Central memory CD8-positive, alpha-beta T cell (primary cell): Measurements from ENCODE around the gene GALNT8.
A peak's percentile ranks its signal among the peaks of the same experiment; 100 is the strongest.

ENCODE experiments used
- ATAC-seq: fragments of 150-1000 bp; cut with Tn5 transposase; replicated peaks from 2 replicates; pipeline ENCODE4 v1.10.0; 2022; ENCODE audit warnings: mild to moderate bottlenecking, moderate FRiP score, moderate number of reproducible peaks; ENCODE audit not compliant: poor library complexity, severe bottlenecking; ENCODE audit errors: extremely low read depth
- DNase-seq, 2 donors: peaks; one replicate each; pipeline ENCODE4 v3.0.0; 2021; ENCODE audit warnings: low spot score in 2 of 2
- H3K27ac Mint-ChIP-seq: one replicate; pipeline ENCODE4 v1.8.0; 2022; ENCODE audit warnings: low read depth, mild to moderate bottlenecking, moderate library complexity, mixed read lengths
- H3K27me3 Mint-ChIP-seq: one replicate; pipeline ENCODE4 v1.8.0; 2022; ENCODE audit warnings: mixed read lengths
- H3K36me3 Mint-ChIP-seq: one replicate; pipeline ENCODE4 v1.8.0; 2022; ENCODE audit warnings: mild to moderate bottlenecking, moderate library complexity, mixed read lengths; ENCODE audit not compliant: insufficient read depth
- H3K4me1 Mint-ChIP-seq: one replicate; pipeline ENCODE4 v1.8.0; 2022; ENCODE audit warnings: mixed read lengths
- H3K4me3 Mint-ChIP-seq: one replicate; pipeline ENCODE4 v1.8.0; 2022; ENCODE audit warnings: mild to moderate bottlenecking, moderate library complexity, mixed read lengths
- H3K9me3 Mint-ChIP-seq: one replicate; pipeline ENCODE4 v1.8.0; 2022; ENCODE audit warnings: mixed read lengths

GALNT8 gene

DNA sequence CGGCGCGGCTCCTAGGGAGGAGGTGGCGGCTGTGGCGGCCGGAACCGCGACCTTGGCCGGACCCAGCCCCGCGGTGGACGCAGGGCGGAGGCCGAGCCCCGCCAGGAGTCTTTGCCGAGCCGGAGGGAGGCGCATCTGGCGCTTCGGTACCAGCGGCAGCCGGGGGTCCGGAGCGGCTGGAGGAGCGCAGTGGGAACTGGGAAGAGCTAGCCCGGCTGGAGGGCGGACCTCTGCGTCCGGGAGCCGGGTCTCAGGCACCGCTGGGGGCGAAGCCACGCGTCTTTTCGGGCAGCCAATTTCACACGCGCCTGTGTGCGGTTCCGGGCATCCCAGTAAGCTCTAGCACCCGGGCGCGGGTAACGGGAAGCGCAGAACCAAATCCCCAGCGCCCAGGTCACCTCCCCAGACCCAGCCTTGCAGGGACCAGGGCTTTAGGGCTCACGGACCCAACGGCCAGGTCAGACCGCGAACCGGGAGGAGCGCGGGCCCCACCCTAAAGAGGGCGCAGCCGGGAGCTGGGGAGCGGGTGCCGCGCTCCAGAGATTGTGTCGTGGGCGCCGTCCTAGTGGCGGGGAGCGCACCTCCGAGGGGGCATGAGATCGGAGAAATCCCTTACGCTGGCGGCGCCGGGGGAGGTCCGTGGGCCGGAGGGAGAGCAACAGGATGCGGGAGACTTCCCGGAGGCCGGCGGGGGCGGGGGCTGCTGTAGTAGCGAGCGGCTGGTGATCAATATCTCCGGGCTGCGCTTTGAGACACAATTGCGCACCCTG lies 89.4 kb downstream of the GALNT8 start:
- ATAC-seq (no peak), DNase-seq (no peak)
- Mint-ChIP-seq H3K27ac (peak overlapping the region; percentile 39), H3K4me3 (peak overlapping the region; percentile 67), H3K9me3 (no peaks in the 10 kb centered on the region), H3K27me3 (peaks cover 47% of the 10 kb centered on the region), H3K36me3 (no peaks in the 10 kb centered on the region), H3K4me1 (peaks cover 27% of the 10 kb centered on the region)

DNA sequence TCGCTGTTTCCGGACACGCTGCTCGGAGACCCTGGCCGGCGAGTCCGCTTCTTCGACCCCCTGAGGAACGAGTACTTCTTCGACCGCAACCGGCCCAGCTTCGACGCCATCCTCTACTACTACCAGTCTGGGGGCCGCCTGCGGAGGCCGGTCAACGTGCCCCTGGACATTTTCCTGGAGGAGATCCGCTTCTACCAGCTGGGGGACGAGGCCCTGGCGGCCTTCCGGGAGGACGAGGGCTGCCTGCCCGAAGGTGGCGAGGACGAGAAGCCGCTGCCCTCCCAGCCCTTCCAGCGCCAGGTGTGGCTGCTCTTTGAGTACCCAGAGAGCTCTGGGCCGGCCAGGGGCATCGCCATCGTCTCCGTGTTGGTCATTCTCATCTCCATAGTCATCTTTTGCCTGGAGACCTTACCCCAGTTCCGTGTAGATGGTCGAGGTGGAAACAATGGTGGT lies 90.0 kb downstream of the GALNT8 start:
- H3K36me3 Mint-ChIP-seq: no peaks in the 10 kb centered on the region
- peaks cover 27% of the 10 kb centered on the region for H3K4me1 Mint-ChIP-seq
- peaks cover 48% of the 10 kb centered on the region for H3K27me3 Mint-ChIP-seq

DNA sequence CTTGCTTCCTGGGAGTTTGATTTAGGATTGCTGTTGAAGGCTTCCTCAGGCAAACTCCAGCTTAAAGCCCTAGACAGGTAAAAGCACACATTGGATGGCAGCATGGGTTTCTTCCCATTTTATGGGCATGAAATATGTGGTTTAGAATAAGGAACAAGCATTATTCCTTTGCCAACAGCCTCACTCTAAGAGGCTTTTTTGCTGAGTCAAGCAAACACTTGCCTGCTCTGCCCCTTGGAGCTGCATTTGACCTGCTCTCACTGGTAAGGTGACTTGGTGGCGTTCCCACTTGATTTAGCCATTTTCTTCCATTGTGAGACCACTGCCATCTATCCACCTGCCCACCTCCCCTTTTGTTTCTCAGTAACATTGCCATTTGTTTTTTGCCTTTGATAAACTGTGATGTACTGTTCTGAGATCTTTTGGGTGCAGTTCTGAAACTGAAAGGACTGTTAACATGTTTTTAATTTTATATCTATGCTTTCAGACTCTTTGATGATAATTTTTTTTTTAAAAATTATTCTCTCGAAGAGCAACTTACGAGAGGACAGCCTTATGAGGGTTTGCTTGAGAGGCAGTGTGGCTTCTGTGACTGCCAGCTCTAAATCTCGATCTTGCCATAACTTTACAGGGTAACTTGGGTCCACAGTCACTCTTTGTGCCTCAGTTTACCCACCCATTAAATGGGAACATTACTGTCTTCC lies 92.6 kb downstream of the GALNT8 start:
- H3K9me3 Mint-ChIP-seq: no peaks in the 10 kb centered on the region
- H3K27me3 Mint-ChIP-seq: peaks cover 50% of the 10 kb centered on the region
- DNase-seq (no peak), ATAC-seq (no peak)
- H3K36me3 Mint-ChIP-seq: no peaks in the 10 kb centered on the region
- no peak overlapping the region for H3K4me3 Mint-ChIP-seq
- H3K4me1 Mint-ChIP-seq: peaks cover 17% of the 10 kb centered on the region
- no peak overlapping the region for H3K27ac Mint-ChIP-seq

More for the DNA sequence above, 90.0 kb downstream of the GALNT8 start:
- ATAC-seq (no peak), DNase-seq (no peak)
- Mint-ChIP-seq H3K9me3 (no peaks in the 10 kb centered on the region), H3K27ac (peak overlapping the region; percentile 39), H3K4me3 (peak overlapping the region; percentile 67)

DNA sequence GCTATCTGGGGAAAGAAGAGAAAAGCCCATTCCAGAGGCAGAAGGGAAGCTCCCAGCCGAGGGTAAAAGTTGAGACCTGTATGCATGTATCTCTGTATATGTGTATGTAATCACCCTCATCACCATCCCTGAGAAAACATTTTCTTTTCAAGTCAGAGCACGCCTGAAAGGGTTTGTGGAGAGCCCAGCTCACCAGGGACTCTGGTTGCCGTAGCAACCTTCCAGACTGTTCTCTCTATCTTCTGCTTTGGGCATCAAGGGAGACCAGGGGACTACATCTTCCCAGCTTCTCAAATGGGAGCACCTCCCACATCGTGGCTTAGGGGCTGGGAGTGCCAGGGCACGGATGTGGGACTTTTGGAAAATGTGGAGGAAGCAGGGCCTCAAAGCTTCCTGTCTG lies 93.5 kb downstream of the GALNT8 start:
- DNase-seq (no peak), ATAC-seq (no peak)
- no peaks in the 10 kb centered on the region for H3K9me3 Mint-ChIP-seq
- H3K4me3 Mint-ChIP-seq: no peak overlapping the region
- peaks cover 46% of the 10 kb centered on the region for H3K27me3 Mint-ChIP-seq
- no peak overlapping the region for H3K27ac Mint-ChIP-seq
- H3K36me3 Mint-ChIP-seq: no peaks in the 10 kb centered on the region
- peaks cover 17% of the 10 kb centered on the region for H3K4me1 Mint-ChIP-seq

DNA sequence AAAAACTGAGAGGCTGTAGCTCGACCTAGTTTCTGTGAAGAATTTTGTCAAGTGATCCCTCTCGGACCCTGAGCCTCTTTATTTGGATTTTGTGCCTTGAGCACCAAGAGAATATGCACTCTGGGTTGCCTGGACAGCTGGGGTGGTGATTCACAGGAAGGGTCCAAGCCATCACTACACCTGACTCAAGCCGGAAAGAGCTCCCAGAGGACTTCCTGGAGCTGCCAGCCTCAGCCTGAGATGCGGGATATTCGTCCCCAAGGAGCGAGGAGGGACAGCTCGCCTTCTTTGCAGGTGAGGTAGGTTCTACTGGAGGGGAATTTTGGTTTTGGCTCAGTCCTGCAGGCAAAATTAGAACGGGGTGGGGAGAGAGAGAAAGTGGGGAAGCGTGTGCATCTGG lies 94.3 kb downstream of the GALNT8 start:
- peaks cover 41% of the 10 kb centered on the region for H3K27me3 Mint-ChIP-seq
- no peaks in the 10 kb centered on the region for H3K9me3 Mint-ChIP-seq
- ATAC-seq: no peak
- peaks cover 13% of the 10 kb centered on the region for H3K4me1 Mint-ChIP-seq
- DNase-seq: no peak
- peaks cover 2% of the 10 kb centered on the region for H3K36me3 Mint-ChIP-seq
- H3K4me3 Mint-ChIP-seq: no peak overlapping the region
- no peak overlapping the region for H3K27ac Mint-ChIP-seq

DNA sequence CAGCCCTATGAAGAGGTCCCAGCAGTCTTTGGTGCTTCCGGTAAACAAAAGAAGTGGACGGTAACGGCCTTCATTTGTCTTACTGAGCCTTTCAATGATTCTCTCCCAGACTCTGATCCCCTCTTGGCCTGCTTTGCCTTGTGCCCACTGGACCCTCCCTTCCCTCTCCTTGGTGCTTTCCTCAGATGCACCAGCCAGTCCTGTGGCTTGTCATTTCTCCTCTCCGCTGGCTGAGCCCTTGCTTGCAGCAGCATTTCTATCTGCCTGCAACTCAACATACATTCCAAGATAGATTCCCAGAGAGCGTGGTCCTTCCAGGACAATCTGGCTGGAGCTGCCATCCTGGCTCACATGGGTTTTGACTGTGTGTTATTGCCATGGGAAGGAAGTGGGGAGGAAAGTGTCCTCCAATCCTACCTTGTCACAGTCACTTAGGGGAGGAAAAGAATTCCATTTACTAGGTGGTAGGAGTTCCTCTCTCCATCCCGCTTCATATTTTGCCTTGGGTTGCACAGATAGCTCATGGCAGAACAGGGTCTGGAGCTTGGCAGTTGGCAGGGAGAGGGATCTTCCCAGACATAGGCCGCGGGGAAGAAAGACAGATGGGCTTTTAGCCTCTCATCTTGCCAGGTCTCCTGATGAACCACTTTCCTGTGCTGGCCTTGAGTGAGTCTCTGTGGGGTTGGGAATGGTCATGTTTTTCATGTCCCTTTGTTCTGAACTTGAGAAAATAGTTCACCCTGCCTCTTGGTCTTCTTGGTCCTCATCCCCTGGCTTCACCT lies 96.7 kb downstream of the GALNT8 start:
- H3K27ac Mint-ChIP-seq: no peak overlapping the region
- DNase-seq (no peak), ATAC-seq (no peak)
- peaks cover 22% of the 10 kb centered on the region for H3K27me3 Mint-ChIP-seq
- peaks cover 13% of the 10 kb centered on the region for H3K4me1 Mint-ChIP-seq
- H3K36me3 Mint-ChIP-seq: peaks cover 2% of the 10 kb centered on the region
- no peak overlapping the region for H3K4me3 Mint-ChIP-seq
- no peaks in the 10 kb centered on the region for H3K9me3 Mint-ChIP-seq

DNA sequence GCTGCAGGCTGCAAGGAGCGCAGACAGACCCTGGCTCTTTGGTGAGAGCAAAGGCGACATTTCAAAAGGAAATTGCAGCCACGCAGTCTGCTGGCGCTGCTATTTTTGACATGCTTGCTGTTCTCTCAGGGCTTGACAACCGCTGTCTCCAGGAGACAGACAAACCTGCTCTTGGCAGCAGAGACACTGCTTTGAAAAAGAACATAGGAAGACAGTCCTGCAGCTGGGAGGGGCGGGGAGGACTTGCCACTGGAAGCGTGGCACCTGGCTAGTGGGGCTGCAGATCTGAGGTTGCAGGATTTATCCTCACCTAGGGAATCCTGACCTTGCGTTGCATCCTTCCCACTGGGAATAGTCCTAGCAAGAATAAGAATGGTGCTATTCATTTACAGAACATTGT lies 97.7 kb downstream of the GALNT8 start:
- H3K27ac Mint-ChIP-seq: no peak overlapping the region
- no peak for DNase-seq
- H3K36me3 Mint-ChIP-seq: peaks cover 3% of the 10 kb centered on the region

DNA sequence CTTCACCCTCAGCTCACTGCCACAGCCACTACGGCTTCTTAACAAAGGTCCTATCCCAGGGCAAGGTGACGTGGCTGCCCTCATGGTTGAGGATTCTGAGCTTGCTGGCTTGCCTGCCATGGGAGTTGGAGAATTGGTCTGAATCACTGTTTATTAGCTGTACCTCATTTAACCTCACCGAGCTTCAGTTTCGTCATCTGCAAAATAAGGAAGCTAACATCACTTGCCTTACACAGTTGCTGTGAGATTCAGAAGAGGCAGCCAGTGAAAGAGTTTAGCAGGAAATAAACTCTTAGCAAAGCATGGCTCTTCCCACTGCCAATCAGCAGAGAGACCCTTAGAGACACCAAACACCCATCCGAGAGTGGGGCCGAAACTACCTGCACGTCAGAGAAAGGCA lies 99.5 kb downstream of the GALNT8 start:
- ATAC-seq (no peak), DNase-seq (no peak)
- H3K36me3 Mint-ChIP-seq: peaks cover 3% of the 10 kb centered on the region
- no peak overlapping the region for H3K27ac Mint-ChIP-seq
- peaks cover 9% of the 10 kb centered on the region for H3K4me1 Mint-ChIP-seq
- no peak overlapping the region for H3K4me3 Mint-ChIP-seq
- H3K27me3 Mint-ChIP-seq: peaks cover 8% of the 10 kb centered on the region
- H3K9me3 Mint-ChIP-seq: no peaks in the 10 kb centered on the region

More for the DNA sequence above, 97.7 kb downstream of the GALNT8 start:
- Mint-ChIP-seq H3K4me3 (no peak overlapping the region), H3K4me1 (peaks cover 13% of the 10 kb centered on the region), H3K27me3 (peaks cover 19% of the 10 kb centered on the region), H3K9me3 (no peaks in the 10 kb centered on the region)
- ATAC-seq: no peak

DNA sequence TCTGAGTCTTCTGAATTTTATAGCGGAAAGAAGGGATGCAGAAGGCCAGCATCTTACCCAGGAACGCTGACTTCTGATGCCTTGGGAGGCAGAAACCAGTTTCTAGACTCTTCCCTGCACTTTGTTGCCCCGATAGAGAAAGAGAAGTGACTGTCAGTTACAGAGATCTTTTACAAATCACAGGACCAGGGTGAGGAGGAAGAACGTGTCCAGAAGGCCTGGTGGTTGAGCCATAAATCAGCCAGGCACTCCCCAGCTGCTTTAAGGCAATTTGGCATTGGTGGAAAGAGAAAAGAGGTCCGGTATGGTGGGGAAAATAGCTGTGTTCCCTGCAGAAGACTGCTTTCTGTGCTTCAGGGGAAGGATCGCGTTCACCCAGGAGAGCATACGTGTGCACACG lies 100.8 kb downstream of the GALNT8 start:
- H3K27me3 Mint-ChIP-seq: no peaks in the 10 kb centered on the region
- DNase-seq (no peak), ATAC-seq (no peak)
- H3K9me3 Mint-ChIP-seq: no peaks in the 10 kb centered on the region
- H3K36me3 Mint-ChIP-seq: peaks cover 3% of the 10 kb centered on the region
- H3K27ac Mint-ChIP-seq: no peak overlapping the region
- H3K4me3 Mint-ChIP-seq: no peak overlapping the region
- peaks cover 21% of the 10 kb centered on the region for H3K4me1 Mint-ChIP-seq
